Measurements from ENCODE around the gene THRB.

THRB gene

DNA sequence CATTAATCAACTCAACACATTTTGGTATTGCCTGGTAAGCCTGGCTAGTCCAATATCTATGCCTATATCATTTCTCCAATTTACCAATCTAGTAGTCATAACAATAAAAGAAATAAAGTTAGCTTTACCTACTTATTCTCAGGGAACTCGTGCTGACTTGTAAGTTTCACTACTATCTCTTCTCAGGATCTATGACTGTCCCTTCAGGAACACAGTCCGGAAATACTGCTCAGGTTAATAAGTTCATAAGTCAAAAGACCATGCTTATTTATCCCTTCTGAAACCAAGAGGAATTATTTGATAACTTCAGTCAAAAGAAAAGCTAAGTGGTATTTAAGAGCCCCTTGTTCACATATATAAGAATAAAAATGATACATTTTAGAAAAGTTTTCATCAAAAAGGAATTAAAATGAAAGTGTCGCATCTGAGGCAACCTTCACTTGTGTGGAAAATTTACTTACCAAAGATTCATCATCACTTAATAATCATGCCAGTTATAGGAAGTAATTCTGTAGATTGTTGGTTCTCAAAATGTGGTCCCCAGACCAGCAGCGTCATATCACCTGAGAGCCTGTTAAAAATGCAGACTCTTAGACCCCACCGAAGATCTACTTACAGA is 15.5 kb upstream of the THRB start:
- DNase-seq, result no peak

DNA sequence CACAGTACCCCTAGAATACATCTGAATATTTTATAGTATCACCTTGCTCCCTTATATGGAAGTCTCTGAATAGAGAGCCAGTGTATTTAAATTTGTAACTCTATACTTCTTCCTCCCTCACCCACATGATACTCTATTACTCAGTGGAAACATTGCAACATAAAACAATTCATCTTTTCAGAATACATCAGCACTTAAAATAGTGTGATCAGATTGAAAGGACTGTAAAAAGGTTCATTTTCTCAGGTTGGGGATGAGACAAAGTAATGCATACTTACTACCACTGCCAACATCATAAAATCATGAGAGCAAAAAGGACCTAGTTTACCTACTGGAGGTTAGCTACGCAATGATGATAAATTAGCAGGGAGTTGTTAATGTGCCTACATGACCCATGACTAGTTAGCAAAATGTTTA is 13.8 kb upstream of the THRB start:
- DNase-seq, result no peak

DNA sequence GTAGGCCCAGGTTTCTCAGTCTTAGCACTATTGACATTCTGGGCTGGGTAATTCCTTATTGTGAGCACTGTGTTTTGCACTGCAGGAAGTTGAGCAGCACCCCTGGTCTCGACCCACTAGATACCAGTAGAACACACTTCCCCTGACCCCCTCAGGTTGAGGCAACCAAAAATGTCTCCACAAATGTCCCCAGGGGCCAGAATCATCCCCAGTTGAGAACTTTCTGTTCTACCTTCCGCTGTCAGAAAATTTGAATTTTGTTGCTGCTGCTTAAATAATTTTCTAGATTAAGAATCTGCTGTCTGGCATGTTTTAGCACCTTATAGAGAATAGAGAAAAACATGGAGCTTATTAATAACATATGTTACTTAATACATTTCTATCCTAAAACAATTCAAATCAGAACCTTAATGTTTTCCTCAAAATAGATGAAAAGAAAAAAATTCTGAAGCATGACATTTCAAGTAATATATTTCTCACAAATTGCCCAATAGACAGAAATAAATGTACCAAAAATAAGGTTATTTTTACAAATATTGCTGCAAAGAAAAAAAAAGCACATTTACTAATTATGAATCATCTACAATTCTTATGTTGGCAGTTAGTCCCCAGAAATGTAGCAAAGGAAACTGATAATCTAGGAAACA is 13.2 kb upstream of the THRB start:
- no peak for DNase-seq

DNA sequence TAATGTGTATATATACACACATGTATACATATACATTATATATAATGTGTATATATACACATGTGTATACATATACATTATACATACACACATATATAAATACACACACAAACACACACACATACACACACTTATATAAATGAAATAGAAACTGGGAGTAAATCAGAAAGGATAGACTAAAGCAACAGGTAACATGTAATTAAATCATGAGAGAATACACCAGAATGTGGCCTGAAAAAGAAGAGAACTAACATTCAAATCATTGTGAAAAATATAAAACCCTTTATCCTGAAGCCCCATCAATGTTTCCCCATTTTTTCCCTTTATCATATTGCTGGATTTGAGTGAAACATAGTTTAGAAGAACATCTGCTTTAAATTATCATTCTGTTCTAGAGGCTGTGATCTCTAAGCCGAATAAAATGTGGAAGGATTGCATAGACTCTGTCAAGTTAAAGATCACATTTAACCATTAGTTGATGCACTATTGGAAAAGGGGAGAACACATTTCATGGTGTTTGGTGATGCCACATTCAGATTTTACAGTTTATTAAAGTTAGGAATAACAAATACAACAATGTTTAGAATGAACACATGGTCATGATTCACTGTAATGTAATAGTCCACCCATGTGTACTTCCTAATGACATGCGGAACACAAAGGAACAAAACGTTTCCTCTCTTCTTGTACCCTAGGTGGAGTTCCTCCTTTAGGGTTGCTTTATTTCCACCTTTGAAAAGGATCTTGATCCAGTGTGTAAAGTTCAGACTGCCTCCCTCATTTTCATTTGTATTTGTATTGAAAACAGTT is 12.5 kb upstream of the THRB start:
- no peak for DNase-seq

DNA sequence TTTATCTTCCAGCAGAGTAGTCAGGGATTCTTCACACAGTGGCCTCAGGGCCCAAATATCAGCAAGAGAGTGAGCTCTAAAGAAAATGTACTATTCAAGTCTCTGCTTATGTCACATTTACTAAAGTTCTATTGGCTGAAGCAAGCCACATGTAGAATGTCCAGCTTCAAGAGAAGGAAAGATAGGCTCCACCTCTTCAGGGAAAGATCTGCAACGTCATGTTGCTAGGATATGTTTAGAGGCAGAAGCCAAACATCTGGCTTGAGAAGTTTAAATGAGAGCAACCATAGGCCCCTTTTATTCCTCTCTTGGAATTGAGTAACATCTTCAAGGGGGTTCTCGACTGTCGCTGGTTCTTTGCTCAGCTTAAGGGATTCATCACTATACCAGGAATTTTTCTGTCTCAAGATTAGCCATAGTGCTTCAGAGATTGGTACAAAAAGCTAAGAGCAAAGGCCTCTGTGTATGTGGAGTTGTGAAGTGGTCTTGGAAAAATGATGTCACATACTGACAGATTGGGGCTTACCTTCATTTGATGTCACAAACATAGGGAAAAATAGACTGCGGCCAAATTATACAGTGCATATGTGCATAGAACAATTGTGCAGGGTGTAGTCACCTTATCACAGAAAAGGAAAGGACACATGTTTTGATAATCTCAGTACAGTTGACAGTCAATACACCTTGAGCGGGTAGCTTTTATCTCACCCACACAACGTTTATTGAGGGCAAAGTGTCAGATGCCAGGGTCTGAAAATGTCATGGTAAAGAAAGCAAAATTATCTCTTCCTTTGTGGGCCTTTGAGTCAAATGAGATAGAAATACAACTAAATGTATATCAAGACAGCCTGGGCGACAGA is 11.3 kb upstream of the THRB start:
- no peak for DNase-seq

DNA sequence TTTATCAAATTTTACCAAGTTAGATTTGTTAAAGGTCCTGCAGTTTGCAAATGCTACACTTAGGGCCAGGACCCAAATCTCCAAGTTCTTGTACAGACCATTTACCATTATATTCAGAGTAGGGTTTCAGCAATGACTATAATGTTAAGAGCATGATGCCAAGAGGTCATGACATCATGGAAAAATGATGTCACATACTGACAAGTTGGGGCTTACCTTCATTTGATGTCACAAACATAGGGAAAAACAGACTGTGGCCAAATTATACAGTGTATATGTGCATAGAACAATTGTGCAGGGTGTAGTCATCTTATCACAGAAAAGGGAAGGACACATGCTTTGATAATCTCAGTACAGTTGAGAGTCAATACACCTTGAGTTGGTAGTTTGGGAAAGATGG is 10.1 kb upstream of the THRB start:
- DNase-seq, result no peak

DNA sequence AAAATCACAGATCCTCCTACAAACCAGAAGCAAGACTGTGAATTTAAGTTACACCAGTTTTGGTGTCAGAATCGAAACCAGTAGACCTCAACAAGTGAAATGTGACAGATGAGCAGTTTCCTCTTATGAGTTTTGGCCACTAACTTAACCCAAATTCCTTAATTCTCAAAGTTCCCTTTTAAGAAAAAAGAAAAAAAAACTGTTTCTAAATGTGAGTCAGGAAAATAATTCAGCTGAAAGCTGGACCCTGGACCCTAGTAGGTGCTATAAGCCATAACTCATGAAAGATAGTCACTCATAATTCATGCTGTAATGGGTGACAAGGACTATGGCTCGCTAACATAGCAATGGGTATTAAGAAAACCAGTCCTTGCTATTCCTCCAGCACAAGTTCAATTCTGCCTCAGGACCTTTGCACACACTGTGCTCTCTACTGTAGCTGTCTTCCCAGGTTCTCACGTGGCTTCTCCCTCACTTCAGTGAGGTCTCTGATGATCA is 9.0 kb upstream of the THRB start:
- no peak for DNase-seq

DNA sequence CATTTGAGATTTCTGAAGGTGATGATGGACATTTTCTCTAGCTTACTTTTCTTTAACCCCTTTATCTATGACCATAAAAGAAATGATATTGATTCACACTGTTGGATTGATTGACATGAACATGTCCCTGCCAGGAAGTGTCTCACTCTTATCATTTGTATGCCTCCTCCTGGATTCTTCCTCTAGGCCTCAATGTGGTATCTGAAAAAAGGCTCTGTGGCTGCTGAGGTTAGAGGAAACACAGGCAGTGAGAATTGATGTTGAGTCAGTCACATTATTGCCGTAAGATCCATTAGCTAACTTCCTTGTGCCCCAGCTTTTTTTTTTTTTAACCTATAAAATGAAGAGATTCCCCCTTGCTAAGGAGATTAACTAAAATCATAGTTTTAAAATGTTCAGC is 8.0 kb upstream of the THRB start:
- DNase-seq, result no peak

DNA sequence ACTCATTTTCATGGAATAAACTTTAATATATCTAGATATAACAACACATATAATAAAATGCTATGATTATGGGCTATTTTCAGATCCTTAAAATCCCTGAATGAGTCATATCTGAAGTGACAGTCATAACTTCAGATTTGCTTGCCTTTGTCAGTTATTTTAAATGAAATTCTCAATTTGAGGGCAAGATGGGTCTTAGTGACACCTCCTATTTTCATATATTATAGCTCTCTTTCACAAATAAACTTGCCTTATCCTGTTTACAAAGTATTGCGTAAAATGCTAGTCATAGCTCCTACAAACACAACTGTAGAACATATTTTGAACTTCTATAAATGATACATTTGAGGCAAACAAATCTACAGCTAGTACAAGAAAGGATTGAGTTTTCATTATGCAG is 6.2 kb upstream of the THRB start:
- no peak for DNase-seq

DNA sequence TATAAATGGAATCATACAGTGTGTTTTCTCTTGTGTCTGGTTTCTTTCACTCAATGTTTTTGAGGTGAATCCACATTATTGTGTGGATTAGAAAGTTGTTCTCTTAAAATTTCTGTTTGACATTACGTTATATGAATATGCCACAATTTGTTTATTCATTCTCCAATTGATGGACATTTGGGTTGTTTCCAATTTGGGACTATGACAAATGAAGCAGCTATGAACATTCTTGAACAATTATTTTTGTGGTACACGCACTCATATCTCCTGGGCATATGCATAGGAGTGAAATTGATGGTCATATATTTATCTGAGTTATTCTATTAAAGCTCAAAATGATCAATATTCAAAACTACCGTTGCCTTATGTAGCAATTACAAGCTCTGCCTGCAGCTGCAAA is 5.3 kb upstream of the THRB start:
- no peak for DNase-seq

DNA sequence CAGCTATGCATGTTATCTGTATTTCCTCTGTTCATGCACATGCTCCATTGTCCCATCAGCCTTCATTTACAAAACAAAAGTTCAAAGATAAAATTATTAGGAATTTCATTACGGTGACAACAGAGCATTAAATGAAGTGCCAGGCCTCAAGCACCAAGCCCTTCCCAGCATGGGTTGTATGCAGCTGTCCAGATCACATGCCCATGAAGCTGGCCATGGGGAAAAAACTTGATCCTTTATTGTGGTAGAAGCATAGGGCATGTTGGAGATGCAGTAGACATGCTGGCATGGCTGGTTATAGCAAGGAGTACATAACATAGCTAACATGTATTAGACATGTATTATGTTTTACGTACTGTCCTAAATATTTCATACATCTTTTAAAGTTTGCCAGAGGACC is 4.1 kb upstream of the THRB start:
- no peak for DNase-seq

DNA sequence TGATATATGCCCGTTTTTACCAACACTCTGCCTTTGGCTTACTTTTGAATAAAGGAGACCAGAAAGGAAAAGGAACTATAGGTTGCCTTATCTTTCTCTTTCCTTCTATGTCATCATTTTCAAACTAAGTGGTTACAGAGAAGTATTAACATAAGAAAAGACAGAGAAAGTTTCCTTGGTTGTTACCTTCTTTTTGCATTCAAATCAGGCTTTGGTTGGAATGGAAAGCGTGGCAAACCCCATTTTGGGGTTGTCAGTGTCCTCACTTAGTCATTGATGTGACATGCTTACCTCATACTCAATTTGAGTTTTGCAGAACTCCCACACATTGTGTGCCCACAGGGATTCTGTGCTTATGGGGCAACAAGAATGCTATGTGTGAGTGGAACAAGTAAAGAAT is 3.7 kb upstream of the THRB start:
- DNase-seq, result no peak

DNA sequence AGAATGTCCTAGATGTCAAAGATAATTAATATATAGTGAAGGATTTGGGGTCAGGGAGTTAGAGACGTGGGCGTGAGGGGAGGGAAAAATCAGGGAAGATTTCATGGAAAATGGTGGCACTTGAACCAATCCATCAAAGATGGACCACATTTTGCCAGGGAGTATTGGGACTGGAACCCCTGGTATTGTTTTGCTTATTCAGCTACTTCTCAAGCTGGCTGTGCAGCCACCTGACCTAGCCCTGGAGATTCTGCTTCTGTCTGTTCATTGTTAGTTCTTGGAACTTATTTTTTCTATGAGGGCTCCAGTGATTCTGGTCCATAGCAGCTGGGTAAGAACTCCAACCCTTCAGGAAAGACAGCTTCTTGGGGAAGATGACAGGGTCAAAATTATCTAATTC is 3.3 kb upstream of the THRB start:
- no peak for DNase-seq

DNA sequence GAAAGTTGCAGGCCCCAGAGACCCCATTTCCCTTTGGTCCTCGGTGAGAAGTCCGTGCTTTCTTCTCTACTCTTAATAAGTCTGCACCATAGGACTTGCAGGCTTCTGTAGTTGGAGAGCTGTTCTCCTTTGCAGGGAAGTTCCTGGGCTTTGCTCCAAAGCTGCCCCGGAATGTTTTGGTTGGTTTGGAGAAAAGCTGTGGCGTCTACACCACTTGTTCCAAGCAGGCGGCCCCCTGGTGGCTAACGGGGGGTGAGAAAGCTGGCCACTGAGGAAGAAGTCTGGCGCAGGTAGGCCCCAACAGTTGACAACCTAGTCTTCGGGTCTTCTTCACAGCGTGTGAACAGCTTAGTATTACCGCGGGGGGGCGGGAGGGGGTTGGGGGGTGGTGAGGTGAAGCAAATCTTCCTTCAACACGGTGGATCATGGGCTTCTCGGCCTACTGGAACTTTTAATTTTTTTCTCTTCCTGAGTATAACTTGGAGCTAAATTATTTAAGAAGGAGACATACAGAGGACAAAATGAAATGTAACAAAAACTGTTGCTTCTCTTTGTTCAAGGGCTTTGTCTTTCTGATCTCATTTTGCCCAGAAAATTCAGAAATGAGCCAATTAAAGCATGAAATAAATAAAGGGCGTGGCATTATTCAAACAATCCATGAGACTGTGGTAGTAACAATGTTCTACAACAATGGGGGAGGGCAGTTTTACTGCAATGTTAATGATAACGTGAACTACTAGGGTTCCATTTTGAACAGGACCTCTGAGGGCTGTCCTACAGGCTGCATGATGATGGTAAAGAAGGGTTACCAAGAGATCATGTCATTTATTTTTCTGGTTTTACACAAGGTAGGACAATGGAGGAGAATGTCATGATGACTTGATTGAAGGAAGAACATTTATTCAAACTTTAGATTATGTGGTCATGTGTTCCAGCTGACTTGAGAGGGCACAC is 2.2 kb upstream of the THRB start:
- no peak for DNase-seq

DNA sequence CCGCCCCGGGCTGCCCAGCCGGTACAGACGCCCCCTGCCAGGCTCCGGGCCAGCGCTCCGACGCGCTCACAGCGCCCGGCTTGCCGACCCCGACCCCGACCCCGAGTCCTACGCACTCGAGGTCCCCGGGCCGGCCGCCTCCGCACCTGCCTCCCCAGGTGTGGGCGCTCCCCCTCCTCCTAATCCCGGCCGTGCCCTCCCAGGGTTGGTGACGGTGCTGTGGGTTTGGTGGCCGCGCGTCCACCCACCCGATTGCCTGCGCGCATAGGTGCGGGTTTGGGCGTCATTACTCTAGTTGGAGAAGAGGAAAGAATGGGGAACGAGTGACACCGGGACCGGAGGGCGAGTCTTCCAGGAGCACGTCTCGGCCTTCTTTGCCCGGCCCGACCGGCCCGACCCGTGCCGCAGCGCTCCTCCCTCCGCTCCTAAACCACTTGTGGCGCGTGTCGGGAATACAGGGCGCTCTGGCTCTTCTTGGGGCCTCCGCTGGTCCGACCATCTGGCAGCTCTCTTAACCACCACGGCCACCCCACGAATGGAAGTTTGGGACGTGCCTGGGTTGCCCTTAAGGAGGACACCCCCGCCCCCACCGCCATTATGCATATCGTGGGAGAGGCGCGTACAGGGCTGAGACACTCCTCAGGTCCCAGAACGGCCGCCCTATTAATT is 810 bp upstream of the THRB start:
- no peak for DNase-seq

DNA sequence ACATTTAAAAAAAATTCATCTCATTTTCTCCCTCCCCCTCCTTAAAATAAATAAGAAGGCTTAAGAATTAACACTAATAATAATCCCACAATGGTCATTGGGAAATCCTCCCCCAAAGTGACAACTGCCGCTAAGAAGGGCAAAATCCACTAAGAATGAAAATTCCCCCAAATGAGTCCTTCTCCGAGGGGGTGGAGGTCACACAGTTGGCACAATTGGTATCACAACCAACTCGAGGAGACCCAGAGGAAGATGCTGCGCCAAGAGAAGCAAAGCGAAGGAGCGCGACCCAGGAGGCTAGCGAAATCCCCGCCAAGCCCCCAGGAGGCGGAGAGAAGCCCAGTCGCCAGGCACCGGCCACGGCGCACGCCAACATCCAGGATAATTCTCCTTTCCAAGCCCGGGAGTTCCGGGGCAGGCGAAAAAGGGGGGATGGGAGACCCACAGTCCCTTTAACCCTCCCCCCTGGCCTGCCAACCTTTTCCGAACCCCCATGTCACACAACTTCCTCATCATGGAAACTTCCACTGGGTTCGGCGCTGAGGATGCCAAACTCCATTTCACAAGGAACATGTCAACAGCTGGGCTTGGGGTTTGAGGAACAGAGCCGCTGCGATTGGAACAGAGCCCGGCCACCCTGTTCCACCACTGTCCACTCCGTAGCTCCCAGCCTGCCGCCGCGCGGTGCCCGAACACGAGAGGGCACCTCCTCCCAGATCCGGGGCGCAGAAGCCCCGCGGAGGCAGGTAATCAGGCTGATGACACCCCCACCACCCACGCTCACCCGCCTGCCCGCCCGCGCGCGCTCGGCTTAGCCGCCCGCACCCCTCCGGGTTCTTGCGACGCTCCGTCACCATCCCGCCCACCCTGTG is 668 bp downstream of the THRB start:
- no peak for DNase-seq

DNA sequence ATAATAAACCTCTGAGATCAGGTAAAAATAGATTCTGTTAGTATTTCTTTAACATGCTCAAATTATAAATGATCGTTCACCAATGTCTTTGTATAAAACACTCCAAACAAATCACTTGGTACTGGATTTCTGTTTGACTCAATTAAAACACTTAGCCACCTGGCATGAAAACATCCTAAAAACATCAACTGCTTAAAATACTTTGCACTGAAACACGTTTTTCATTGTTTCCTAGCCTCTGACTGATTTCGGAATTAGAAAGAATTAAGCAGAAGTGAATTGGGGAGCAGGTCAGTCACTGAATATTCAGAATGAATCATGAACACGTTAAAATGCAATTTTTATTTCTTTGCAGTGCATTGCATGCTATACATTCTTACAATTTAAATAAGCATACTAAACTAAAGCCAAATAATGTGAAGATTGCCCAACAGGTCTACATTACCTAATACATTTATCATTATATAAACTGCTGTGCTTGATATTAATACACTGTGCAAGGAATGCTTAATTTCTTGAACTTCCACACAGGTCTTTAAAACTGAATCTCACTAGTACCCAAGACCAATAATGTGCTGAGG is 1.6 kb downstream of the THRB start:
- DNase-seq, result no peak

DNA sequence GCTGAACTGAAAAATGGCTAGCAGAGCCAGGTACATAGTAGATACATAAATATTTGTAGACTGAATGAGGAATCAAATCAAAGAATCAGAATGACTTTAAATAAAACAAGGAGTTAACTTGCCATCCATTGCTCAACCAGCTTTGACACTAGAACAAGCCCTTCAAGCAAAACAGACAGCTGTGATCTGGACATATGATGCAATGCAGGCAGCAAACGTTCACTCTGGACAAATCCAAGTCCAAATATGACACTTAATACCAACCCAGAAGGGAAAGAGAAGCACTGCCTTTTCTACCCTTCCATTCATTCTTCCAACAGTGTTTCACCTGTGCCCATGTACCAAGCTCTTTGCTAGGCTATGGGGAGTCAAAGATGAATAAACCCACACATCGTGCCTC is 4.5 kb downstream of the THRB start:
- no peak for DNase-seq

DNA sequence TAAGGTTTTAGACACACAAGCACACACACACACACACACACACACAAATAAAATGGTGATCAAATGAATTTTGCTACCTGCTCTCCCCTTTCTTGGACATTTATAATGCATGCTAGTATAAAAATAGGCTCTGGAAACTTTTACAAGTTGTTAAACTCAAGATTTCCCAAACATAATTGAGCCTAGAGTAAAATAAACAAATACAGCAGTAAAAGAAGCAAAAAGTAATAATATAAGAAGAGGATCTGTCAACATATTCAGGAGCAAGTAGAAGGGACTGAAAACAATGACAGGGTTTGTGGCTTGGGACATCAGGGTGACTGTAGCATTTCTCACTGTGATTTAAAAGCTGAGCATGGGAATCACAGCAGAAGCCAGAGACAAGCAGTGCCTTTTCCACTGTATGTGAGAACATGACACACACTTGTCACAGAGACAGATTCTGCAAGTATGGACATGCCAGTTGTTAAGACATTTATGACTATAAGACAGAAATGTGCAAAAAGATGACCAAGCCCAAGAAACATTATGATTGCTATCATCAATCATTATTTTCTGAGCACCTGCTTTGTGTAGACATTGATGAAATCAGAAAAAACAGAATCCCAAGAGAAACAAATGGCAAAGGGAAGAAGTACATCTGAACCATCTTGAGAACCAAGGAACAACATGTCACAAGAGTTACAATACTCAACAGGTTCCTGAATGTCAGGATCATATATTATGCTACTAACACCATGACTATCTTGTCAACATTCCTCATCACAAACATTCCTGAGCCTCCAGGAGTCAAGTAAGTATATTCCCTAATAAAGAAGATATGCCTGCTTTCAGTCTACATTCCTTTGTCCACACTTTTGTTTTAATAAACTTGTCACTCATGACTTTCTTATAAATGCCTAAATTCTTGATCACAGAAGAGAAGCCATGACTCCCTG is 7.1 kb downstream of the THRB start:
- DNase-seq, result no peak

Data from activated CD4-positive, CD25-positive, alpha-beta regulatory T cell treated with anti-CD3 and anti-CD28 coated beads, Interleukin-2, amount 50 U/mL, for 72 hours (primary cell).